ENCODE measurements around the gene NDUFS7.

NDUFS7 gene

GRCh38 chr19:1365319-1366269 is 18.1 kb upstream of the NDUFS7 start:
- DNase-seq (ENCODE audit: low read depth), result no peak

DNA sequence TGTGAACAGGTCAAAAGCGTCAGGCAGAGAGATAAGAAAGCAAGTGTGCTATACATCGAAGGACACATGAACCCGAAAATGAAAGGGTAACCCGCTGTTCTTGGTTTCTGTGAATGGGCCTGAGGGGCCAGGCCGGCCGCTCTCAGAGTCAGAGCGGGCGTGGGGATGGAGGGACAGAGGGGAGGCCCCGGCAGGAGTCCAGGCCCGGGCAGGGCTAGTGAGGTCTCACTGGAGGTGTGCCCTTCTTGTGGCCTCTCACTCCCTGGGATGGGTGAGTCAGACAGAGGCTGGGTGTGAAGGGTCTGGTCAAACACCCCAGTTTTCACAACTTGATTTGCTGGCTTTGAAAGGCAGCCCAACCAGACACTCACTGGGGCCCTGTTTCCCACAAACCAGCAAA is 17.4 kb upstream of the NDUFS7 start:
- DNase-seq (ENCODE audit: low read depth), result no peak

DNA sequence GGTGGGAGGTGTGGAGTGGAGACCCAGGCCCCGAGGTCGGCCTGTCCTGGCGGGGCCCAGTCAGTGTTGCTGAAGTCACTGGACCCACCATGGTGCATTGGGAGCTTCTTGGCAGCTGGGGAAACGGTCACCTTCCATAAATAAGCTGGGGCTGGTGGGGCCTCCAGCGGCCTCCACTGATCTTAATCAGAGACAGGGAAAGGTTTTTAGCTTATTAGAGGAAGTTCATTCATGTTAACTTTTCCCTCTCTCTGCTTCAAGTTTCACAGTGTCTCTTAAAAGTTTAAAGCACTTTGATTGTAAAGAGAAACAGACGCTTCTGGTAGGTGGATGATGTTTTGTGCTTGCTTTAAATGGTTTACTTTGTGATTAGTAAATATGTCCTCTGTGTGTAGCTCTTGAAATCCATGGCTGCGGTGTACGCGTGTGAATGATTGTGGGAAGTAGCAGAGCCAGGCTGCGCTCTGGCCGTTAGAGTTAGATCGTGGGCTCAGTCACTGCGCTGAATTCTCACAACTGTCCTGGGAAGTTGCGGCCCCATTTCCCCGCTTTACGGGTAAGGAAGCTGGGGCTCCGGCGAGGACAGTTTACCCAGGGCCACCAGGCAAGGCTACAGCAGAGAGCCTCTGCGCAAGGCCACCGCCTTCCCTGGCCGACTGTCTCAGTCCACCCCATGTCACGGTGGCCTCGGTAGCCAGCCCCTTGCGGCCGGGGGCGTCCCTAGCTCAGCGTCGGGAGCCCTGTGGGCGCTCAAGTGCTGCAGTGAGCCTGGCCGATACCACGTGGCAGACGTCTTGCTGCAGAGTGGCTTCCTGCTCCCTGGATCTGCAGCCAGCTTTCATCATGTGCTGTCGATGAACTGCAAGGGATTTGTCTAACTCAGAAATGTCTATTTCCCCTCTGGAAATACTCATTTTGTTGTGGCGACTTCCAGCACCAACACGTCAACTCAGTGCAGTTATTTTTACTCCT is 16.5 kb upstream of the NDUFS7 start:
- DNase-seq (ENCODE audit: low read depth), result no peak

DNA sequence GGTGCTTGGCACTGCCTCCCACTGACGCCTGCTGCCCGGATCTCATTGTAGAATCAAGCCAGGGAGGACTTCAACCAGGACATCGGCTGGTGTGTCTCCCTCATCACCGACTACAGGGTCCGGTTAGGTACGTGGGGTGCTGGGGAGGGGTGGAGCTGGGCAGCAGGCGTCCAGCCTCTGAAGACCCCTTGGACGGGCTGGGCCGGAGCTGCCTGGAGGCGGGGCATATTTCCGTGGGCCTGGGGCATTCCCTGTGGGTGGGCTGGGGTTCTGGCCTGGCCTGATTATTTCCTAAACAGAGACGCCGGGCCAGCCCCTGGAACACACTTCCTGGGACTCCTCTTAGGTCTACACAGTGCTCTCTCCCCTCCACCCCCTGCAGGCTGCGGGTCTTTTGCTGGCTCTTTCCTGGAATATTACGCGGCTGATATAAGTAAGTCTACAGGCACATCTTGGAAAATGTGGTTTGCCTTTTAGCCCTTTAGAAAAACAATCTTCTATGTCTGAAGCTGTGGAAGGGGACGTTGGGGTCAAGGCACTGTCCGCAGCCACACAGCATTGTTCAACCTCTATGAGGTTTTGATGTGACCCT is 14.4 kb upstream of the NDUFS7 start:
- no peak for DNase-seq (ENCODE audit: low read depth)

GRCh38 chr19:1370579-1371361 is 12.9 kb upstream of the NDUFS7 start:
- no peak for DNase-seq (ENCODE audit: low read depth)

- no peak for DNase-seq (ENCODE audit: low read depth)
Measured at GRCh38 chr19:1373042-1373533, 10.6 kb upstream of the NDUFS7 start.

GRCh38 chr19:1373534-1374249 is 10.0 kb upstream of the NDUFS7 start:
- no peak for DNase-seq (ENCODE audit: low read depth)

GRCh38 chr19:1374250-1374577 is 9.5 kb upstream of the NDUFS7 start:
- no peak for DNase-seq (ENCODE audit: low read depth)

- DNase-seq (ENCODE audit: low read depth), result no peak
Measured at GRCh38 chr19:1376415-1376805, 7.3 kb upstream of the NDUFS7 start.

DNA sequence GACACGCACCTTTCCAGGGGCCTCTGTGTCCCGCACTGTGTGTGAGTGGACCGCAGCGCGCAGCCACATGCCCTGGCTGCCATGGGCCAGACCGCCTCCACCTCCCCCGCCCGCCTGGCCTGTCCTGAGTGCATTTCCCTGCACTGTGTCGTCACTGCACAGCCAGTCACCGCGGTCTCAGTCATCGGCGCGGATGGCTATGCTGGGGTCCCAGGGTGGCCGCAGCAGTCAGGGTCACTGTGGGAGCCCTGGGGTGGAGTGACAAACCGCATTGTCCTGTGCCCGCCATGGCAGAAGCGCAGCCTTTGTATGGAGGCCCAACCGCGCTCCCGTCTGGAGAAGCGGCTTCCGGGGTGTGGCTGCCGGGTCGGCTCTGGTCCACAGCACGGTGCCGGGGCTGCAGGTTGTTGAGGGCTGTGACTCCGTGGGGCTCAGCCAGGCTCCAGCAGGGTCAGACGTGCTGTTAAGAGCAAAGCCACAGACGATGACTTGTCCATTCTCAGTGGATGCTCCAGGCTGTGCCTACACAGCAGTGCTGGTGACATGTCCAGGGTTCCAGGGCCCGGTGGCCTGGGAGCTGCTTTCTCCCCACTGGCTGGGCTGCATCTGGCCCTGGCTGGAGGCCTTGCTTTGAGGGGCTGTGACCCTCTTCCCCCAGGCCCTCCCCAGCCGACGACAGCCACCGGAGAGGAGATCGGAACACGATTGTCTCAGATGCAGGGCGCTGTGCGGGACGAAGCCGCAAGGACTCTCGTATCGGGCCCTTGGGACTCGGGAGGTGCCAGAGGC is 6.3 kb upstream of the NDUFS7 start:
- DNase-seq (ENCODE audit: low read depth), result no peak

GRCh38 chr19:1377965-1378785 is 5.5 kb upstream of the NDUFS7 start:
- DNase-seq (ENCODE audit: low read depth), result no peak

GRCh38 chr19:1379126-1379905 is 4.4 kb upstream of the NDUFS7 start:
- no peak for DNase-seq (ENCODE audit: low read depth)

- DNase-seq (ENCODE audit: low read depth), result no peak
Measured at GRCh38 chr19:1379961-1380489, 3.7 kb upstream of the NDUFS7 start.

GRCh38 chr19:1382250-1382649 is 1.5 kb upstream of the NDUFS7 start:
- DNase-seq (ENCODE audit: low read depth), result no peak

GRCh38 chr19:1383017-1383311 is 743 bp upstream of the NDUFS7 start:
- DNase-seq (ENCODE audit: low read depth), result no peak

- no peak for DNase-seq (ENCODE audit: low read depth)
Measured at GRCh38 chr19:1384085-1384462, 367 bp downstream of the NDUFS7 start.

- no peak for DNase-seq (ENCODE audit: low read depth)
Measured at GRCh38 chr19:1384478-1385110, 887 bp downstream of the NDUFS7 start.

DNA sequence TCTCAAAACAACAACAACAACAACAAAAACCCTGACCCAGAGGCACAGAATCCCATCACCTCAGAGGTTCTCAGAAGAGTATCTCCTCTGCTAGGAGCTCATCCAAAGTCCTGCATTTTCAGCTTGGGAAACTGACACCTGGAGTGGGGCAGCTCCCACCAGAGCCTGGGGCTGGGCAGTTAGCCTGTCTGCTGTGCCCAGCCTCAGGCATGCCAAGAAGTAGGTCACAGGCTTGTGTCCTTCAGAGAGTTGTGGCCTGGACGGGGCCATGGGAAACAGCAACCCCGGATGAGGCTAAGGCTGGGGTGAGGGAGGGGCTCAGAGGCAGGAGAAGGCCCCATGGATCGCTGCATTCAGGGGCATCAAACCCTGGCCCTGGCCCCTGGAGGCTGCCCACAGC is 2.1 kb downstream of the NDUFS7 start:
- no peak for DNase-seq (ENCODE audit: low read depth)

All from stimulated activated CD8-positive, alpha-beta memory T cell treated with anti-CD3 and anti-CD28 coated beads, Interleukin-12 subunit alpha, Interleukin-12 subunit beta, amount 100 ng/mL, for 1 hour (primary cell).